Measurements from ENCODE around the gene NXPH1. TPM values are rescaled to one million over a fixed set of nuclear protein-coding genes. Genes with fewer than 3 reads are reported as not detected.

The NXPH1 gene
- total and polyA plus RNA-seq, 8 donors: 0.11 TPM; not detected in 7

GRCh38 chr7:8480527-8480926 lies 47.1 kb downstream of the NXPH1 start:
- H3K27me3 ChIP-seq: no peaks in the 10 kb centered on the region
- DNase-seq: no peak
- no peak for ATAC-seq
- H3K9me3 ChIP-seq: peaks cover 0 to 18% of the 10 kb centered on the region in 2 donors
- no peak for TF ChIP-seq CTCF (IDR thresholded peaks at IDR 0.05)
- intact Hi-C loops (cut with DNase I): no loop called here
- no peak overlapping the region for H3K4me3 ChIP-seq
- no peak overlapping the region for H3K27ac ChIP-seq
- H3K36me3 ChIP-seq: no peaks in the 10 kb centered on the region
- H3K4me1 ChIP-seq: no peaks in the 10 kb centered on the region

DNA sequence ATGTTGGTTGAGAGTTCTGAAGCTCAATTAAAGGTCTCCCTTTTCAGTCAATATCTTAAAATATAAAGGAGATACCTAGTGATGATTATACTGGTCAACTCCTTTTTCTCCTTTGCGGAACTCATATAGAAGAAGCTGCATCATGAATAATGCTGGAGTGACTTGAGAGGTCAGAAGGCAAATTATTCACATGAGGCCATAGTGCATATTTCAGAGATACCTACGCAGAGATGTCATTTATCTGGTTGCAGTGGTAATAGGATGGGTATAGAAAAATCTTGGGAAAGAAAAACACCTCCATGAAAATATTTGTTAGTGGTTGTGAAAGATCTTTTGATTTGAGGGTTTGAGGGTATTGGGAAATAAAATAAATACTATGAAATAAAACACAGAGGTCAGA lies 47.7 kb downstream of the NXPH1 start:
- intact Hi-C loops (cut with DNase I): no loop called here
- H3K27me3 ChIP-seq: no peaks in the 10 kb centered on the region
- no peaks in the 10 kb centered on the region for H3K4me1 ChIP-seq
- TF ChIP-seq CTCF (IDR thresholded peaks at IDR 0.05): no peak
- DNase-seq (no peak), ATAC-seq (no peak)
- no peak overlapping the region for H3K27ac ChIP-seq
- H3K4me3 ChIP-seq: no peak overlapping the region
- no peaks in the 10 kb centered on the region for H3K36me3 ChIP-seq
- peaks cover 0 to 18% of the 10 kb centered on the region in 2 donors for H3K9me3 ChIP-seq

GRCh38 chr7:8481752-8482446 lies 48.5 kb downstream of the NXPH1 start:
- ATAC-seq: no peak
- intact Hi-C loops (cut with DNase I): no loop called here
- peak in 1 of 4 donors; percentile 3 for DNase-seq

GRCh38 chr7:8490391-8491045 lies 57.1 kb downstream of the NXPH1 start:
- intact Hi-C loops (cut with DNase I): no loop called here
- Histone ChIP-seq H3K27me3 (no peaks in the 10 kb centered on the region), H3K36me3 (no peaks in the 10 kb centered on the region), H3K4me3 (no peak overlapping the region), H3K9me3 (peaks cover 0 to 3% of the 10 kb centered on the region in 2 donors), H3K27ac (no peak overlapping the region), H3K4me1 (no peaks in the 10 kb centered on the region)
- no peak for DNase-seq
- no peak for ATAC-seq
- no peak for TF ChIP-seq CTCF (IDR thresholded peaks at IDR 0.05)

More at GRCh38 chr7:8481752-8482446, 48.5 kb downstream of the NXPH1 start:
- Histone ChIP-seq H3K4me3 (no peak overlapping the region), H3K4me1 (no peaks in the 10 kb centered on the region), H3K27me3 (no peaks in the 10 kb centered on the region), H3K9me3 (peaks cover 0 to 18% of the 10 kb centered on the region in 2 donors), H3K27ac (no peak overlapping the region), H3K36me3 (no peaks in the 10 kb centered on the region)
- no peak for TF ChIP-seq CTCF (IDR thresholded peaks at IDR 0.05)

GRCh38 chr7:8491106-8491505 lies 57.7 kb downstream of the NXPH1 start:
- TF ChIP-seq CTCF (IDR thresholded peaks at IDR 0.05): no peak
- Histone ChIP-seq H3K4me1 (no peaks in the 10 kb centered on the region), H3K4me3 (no peak overlapping the region), H3K9me3 (peaks cover 0 to 3% of the 10 kb centered on the region in 2 donors), H3K27me3 (no peaks in the 10 kb centered on the region), H3K27ac (no peak overlapping the region), H3K36me3 (no peaks in the 10 kb centered on the region)
- ATAC-seq: no peak
- DNase-seq: no peak
- intact Hi-C loops (cut with DNase I): no loop called here

Data from left lung (tissue), 10 donors.